ENCODE measurements around the gene PPFIA3.

DNA sequence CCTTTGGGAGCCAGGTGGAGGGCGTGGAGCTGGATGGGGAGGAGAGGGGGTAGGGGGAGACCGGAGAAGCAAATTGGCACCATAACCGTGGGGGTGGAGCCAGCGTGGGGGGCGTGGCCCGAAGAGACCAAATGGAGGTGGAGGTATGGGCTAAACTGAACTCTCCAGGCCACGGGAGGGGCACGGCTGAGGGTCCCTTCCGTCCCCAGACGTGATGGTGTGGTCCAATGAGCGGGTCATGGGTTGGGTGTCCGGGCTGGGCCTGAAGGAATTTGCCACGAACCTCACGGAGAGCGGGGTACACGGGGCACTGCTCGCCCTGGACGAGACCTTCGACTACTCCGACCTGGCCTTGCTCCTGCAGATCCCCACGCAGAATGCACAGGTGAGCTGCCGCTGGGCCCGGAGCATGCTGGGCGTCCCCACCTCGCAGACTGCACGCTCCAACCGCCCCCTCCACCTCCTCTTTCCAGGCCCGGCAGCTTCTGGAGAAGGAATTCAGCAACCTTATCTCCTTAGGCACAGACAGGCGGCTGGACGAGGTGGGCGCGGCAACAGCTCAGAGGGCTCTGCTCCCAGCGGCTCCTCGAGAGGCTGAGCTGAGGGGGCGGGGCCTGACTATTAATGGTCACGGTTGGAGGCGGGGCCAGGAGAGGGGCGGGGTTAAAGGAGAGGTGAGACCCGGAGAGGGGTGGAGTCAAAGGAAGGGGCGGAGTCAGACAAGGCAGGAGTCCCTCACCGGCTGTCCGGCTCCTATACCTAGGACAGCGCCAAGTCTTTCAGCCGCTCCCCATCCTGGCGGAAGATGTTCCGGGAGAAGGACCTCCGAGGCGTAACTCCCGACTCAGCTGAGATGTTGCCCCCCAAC is 29.7 kb downstream of the PPFIA3 start:
- TF ChIP-seq, protein P1, sequence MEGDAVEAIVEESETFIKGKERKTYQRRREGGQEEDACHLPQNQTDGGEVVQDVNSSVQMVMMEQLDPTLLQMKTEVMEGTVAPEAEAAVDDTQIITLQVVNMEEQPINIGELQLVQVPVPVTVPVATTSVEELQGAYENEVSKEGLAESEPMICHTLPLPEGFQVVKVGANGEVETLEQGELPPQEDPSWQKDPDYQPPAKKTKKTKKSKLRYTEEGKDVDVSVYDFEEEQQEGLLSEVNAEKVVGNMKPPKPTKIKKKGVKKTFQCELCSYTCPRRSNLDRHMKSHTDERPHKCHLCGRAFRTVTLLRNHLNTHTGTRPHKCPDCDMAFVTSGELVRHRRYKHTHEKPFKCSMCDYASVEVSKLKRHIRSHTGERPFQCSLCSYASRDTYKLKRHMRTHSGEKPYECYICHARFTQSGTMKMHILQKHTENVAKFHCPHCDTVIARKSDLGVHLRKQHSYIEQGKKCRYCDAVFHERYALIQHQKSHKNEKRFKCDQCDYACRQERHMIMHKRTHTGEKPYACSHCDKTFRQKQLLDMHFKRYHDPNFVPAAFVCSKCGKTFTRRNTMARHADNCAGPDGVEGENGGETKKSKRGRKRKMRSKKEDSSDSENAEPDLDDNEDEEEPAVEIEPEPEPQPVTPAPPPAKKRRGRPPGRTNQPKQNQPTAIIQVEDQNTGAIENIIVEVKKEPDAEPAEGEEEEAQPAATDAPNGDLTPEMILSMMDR (conservative IDR thresholded peaks at IDR 0.05) = no peak
- TF ChIP-seq EZH2 (IDR thresholded peaks at IDR 0.05; ENCODE audit: low read depth) = no peak
